22Rv1 (cell line): ENCODE measurements around the gene PRRC2B.
A peak's percentile ranks its signal among the peaks of the same experiment; 100 is the strongest.

Experiments used
- H3K27ac ChIP-seq: fragments of 450-650 bp; 2 replicates; pipeline ENCODE4 v1.5.1; 2017
- ZFX ChIP-seq: fragments of 450-650 bp; IDR thresholded peaks from 2 replicates; pipeline ENCODE4 v1.6.1; 2017; ENCODE audit warnings: antibody characterized with exemption, borderline replicate concordance
- TF ChIP-seq, protein P1 (sequence below): fragments of 450-650 bp; IDR thresholded peaks from 2 replicates; pipeline ENCODE4 v1.5.1; 2017; ENCODE audit warnings: mild to moderate bottlenecking

PRRC2B gene

DNA sequence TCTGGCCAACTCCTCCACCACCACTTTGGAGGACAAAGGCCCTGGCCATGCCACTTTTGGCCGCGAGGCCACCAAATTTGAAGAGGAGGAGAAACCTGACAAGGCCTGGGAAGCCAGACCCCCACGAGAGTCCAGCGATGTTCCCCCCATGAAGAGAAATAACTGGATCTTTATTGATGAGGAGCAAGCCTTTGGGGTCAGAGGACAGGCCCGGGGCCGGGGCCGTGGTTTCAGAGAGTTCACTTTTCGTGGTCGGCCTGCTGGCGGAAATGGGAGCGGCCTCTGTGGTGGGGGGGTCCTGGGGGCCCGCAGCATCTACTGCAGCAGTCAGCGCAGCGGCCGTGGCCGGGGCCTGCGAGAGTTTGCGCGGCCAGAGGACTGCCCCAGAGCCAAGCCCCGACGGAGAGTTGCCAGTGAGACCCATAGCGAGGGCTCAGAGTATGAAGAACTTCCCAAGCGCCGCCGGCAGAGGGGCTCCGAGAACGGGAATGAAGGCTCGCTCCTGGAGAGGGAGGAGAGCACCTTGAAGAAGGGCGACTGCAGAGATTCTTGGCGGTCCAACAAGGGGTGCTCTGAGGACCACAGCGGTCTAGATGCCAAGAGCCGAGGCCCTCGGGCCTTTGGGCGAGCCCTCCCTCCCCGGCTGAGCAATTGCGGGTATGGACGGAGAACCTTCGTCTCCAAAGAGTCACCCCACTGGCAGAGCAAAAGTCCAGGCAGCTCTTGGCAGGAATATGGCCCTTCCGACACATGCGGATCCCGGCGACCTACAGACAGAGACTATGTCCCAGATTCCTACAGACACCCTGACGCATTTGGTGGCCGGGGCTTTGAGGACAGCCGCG lies 81.4 kb downstream of the PRRC2B start:
- no peak for TF ChIP-seq ZFX
- TF ChIP-seq, protein P1, sequence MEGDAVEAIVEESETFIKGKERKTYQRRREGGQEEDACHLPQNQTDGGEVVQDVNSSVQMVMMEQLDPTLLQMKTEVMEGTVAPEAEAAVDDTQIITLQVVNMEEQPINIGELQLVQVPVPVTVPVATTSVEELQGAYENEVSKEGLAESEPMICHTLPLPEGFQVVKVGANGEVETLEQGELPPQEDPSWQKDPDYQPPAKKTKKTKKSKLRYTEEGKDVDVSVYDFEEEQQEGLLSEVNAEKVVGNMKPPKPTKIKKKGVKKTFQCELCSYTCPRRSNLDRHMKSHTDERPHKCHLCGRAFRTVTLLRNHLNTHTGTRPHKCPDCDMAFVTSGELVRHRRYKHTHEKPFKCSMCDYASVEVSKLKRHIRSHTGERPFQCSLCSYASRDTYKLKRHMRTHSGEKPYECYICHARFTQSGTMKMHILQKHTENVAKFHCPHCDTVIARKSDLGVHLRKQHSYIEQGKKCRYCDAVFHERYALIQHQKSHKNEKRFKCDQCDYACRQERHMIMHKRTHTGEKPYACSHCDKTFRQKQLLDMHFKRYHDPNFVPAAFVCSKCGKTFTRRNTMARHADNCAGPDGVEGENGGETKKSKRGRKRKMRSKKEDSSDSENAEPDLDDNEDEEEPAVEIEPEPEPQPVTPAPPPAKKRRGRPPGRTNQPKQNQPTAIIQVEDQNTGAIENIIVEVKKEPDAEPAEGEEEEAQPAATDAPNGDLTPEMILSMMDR: no peak

DNA sequence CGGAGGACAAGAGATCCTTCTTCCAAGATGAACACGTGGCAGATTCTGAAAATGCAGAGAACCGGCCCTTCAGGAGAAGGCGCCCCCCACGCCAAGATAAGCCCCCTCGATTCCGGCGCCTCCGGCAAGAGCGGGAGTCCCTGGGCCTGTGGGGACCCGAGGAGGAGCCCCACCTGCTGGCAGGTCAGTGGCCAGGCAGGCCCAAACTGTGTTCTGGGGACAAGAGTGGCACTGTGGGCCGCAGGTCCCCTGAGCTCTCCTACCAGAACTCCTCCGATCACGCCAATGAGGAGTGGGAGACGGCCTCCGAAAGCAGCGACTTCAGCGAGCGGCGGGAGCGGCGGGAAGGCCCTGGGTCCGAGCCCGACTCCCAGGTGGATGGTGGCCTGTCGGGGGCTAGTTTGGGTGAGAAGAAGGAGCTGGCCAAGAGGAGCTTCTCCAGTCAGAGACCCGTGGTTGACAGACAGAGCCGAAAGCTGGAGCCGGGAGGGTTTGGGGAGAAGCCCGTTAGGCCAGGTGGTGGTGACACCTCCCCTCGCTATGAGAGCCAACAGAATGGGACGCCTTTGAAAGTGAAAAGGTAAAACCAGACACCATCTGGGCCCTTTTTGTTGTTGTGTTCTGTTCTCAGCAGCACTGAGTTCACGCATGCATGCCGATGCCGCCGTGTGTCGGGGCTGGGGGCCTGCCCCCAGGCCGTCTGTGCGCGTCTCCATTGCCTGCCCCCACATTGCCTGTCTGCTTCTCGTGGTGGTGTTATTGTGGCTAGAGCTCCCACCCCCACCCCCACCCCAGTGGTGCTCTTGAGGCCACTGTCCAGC lies 82.3 kb downstream of the PRRC2B start:
- no peak for TF ChIP-seq ZFX
- TF ChIP-seq, protein P1: peak; percentile 34
- no peak overlapping the region for H3K27ac ChIP-seq

More for the DNA sequence above, 81.4 kb downstream of the PRRC2B start:
- no peak overlapping the region for H3K27ac ChIP-seq

GRCh38 chr9:131476777-131477345 lies 83.0 kb downstream of the PRRC2B start:
- no peak overlapping the region for H3K27ac ChIP-seq
- no peak for TF ChIP-seq ZFX
- TF ChIP-seq, protein P1: no peak

GRCh38 chr9:131477367-131477766 lies 83.5 kb downstream of the PRRC2B start:
- no peak for TF ChIP-seq ZFX
- TF ChIP-seq, protein P1: no peak
- H3K27ac ChIP-seq: no peak overlapping the region

DNA sequence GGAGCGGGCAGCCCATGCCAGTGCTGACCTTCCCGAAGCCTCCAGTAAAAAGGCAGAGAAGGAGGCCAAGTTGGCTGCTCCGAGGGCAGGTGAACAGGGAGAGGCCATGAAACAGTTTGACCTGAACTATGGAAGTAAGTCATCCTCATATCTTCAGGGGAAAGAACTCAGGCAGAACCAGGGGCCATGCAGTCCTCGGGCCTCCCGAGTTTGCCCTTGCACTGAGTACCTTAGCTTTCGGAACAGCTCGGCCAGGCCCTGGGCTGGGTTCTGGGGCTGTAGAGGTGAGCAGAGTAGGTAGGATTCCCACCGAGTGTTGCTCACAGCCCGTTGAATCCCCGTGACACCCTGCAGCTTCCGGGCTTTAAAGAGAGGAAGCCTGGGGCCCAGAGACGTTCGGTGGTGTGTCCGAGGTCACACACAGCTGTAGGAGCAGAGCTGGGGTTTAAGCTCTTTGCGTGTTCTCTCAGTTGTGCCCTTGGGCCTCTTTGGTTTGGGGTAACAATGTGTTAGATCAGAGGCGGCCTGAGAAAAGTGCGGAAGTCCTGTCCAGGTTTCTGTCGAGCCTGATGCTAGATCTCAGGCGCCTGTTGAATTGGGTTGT lies 84.0 kb downstream of the PRRC2B start:
- no peak overlapping the region for H3K27ac ChIP-seq

GRCh38 chr9:131478421-131478868 lies 84.6 kb downstream of the PRRC2B start:
- TF ChIP-seq, protein P1: peak; percentile 84
- no peak for TF ChIP-seq ZFX
- no peak overlapping the region for H3K27ac ChIP-seq

More for the DNA sequence above, 84.0 kb downstream of the PRRC2B start:
- TF ChIP-seq, protein P1: no peak
- no peak for TF ChIP-seq ZFX
